Body of pancreas (tissue), 4 donors: ENCODE measurements around the gene LRRC2.

ENCODE experiments used
- CTCF ChIP-seq, 7 experiments: fragments of 450-650 bp in 4 of 7; fragments of 200-600 bp in 3 of 7; sonication (generic) in 3 of 7; IDR thresholded peaks; one replicate each; pipeline ENCODE4 v1.5.1; 2016 to 2019; ENCODE audit warnings: antibody characterized with exemption in 7 of 7
- POLR2A ChIP-seq, 3 donors: fragments of 450-650 bp; IDR thresholded peaks; one replicate each; pipeline ENCODE4 v1.6.1; 2016; ENCODE audit warnings: antibody characterized with exemption in 3 of 3, mild to moderate bottlenecking in 2 of 3

GRCh38 chr3:46574881-46575576, 8.9 kb upstream of the LRRC2 start:
- TF ChIP-seq CTCF (IDR thresholded peaks at IDR 0.05): no peak
- TF ChIP-seq POLR2A (IDR thresholded peaks at IDR 0.05): no peak
